Nephron progenitor cell (in vitro differentiated cells): ENCODE results near the gene CHMP5.

Experiments
- DNase-seq: peaks from one replicate; pipeline ENCODE4 v3.0.0; 2021
- H3K27ac Mint-ChIP-seq: 2 replicates; pipeline ENCODE4 v1.8.0; 2021; ENCODE audit warnings: mild to moderate bottlenecking, moderate library complexity, mixed read lengths
- H3K27me3 Mint-ChIP-seq: 2 replicates; pipeline ENCODE4 v1.8.0; 2021; ENCODE audit warnings: mild to moderate bottlenecking, low read depth, mixed read lengths; ENCODE audit not compliant: poor library complexity
- H3K36me3 Mint-ChIP-seq: 2 replicates; pipeline ENCODE4 v1.8.0; 2021; ENCODE audit warnings: low read depth, mixed read lengths
- H3K4me1 Mint-ChIP-seq: 2 replicates; pipeline ENCODE4 v1.8.0; 2021; ENCODE audit warnings: mixed read lengths
- H3K4me3 Mint-ChIP-seq: 2 replicates; pipeline ENCODE4 v1.8.0; 2021; ENCODE audit warnings: mild to moderate bottlenecking, moderate library complexity, mixed read lengths
- H3K9me3 Mint-ChIP-seq: 2 replicates; pipeline ENCODE4 v1.8.0; 2021; ENCODE audit warnings: mild to moderate bottlenecking, moderate library complexity, mixed read lengths
- TF ChIP-seq, protein P1 (sequence below): fragments of 200-600 bp; sonication (generic); IDR thresholded peaks from 2 replicates; pipeline ENCODE4 v1.5.0; 2021; ENCODE audit warnings: antibody characterized with exemption

CHMP5 gene

DNA sequence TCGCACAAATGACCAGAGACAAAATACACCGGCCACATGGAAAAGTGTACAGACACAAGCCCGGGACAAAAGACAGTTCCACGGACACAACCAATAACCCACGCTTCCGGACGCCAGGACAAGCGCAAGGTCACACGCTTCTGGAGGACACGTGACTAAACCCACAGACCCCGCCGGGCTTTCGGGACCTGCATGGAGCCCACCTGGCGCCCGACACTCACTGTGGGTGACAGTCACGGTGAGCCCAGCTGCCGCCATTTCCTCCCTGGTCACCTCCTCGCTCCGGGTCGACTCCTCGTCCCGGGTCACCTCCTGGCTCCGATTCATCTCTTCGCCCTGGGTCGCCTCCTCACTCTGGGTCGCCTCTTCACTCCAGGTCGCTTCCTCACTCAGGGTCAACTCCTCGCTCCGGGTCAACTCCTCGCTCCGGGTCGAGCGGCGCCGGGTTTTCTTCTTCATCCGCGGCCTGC lies 811 bp upstream of the CHMP5 start:
- TF ChIP-seq, protein P1, sequence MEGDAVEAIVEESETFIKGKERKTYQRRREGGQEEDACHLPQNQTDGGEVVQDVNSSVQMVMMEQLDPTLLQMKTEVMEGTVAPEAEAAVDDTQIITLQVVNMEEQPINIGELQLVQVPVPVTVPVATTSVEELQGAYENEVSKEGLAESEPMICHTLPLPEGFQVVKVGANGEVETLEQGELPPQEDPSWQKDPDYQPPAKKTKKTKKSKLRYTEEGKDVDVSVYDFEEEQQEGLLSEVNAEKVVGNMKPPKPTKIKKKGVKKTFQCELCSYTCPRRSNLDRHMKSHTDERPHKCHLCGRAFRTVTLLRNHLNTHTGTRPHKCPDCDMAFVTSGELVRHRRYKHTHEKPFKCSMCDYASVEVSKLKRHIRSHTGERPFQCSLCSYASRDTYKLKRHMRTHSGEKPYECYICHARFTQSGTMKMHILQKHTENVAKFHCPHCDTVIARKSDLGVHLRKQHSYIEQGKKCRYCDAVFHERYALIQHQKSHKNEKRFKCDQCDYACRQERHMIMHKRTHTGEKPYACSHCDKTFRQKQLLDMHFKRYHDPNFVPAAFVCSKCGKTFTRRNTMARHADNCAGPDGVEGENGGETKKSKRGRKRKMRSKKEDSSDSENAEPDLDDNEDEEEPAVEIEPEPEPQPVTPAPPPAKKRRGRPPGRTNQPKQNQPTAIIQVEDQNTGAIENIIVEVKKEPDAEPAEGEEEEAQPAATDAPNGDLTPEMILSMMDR, result no peak
- Mint-ChIP-seq H3K27me3 (peaks cover 3% of the 10 kb centered on the region), H3K9me3 (no peaks in the 10 kb centered on the region), H3K4me3 (peak overlapping the region; percentile 96), H3K36me3 (peaks cover 45% of the 10 kb centered on the region), H3K4me1 (peaks cover 32% of the 10 kb centered on the region), H3K27ac (peak overlapping the region; percentile 40)
- no peak for DNase-seq

DNA sequence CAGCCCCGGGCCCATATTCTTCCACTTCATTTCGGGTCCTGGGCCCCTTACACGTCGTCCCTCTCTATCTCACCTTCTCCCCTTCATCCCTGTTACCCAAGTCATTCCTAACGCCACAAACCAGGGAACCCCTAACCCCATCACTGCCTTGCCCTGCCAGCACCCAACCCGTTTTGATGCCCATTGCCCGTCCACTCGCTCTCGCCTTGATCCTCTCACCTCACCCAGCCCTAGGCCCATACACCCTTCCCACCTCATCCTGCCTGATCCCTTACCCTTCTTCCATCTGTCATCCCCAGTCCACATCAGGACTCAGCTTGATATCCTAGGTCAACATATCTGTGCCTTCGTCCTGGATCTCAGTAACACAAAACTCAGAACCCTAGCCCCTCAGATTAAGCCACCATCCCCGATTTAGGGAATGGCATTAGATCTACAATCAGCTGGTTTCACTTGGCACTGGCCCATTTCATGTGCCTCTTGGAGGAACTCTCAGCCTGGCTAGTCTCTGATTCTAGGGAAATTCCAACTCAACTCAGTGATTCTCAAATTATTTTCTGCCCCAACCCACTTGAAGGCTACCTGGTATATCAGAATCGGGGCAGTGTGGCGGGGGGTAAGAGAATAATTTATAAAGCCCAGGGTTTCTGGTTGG lies 489 bp downstream of the CHMP5 start:
- peaks cover 32% of the 10 kb centered on the region for H3K4me1 Mint-ChIP-seq
- TF ChIP-seq, protein P1, result no peak
- H3K27ac Mint-ChIP-seq, result peak overlapping the region; percentile 58
- H3K27me3 Mint-ChIP-seq, result peaks cover 3% of the 10 kb centered on the region
- H3K36me3 Mint-ChIP-seq, result peaks cover 37% of the 10 kb centered on the region
- peak overlapping the region; percentile 96 for H3K4me3 Mint-ChIP-seq
- DNase-seq, result peak; percentile 6
- no peaks in the 10 kb centered on the region for H3K9me3 Mint-ChIP-seq

DNA sequence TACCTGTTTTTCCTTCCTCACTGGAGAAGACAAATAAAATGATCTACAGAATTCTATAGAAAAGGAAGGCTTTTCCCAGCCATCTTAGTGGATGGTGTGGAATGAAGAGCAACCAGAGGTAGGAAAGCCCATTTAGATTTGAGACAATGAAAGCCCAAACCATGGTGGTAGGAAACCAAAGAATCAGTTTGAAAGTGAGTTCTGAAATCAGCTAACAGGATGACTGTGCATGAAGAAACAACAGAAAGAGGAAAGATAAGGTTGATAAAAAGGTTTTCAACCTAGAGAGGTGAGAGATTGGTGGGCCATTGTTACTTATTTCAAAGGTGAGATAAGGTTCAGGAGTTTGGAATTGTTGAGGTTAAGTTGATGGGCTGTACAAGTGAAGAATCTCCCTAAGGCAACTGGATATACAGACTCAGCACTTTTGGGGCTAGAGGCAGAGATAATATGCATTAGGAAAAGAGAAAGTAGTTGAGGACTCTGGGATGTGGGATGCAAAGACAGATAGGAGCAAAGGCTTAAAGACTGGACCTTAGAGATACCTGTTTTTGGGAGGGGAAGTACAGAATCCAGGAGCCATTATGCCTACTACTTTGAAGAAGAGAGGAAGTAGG lies 2.4 kb downstream of the CHMP5 start:
- H3K4me1 Mint-ChIP-seq, result peaks cover 32% of the 10 kb centered on the region
- peaks cover 42% of the 10 kb centered on the region for H3K36me3 Mint-ChIP-seq
- no peak overlapping the region for H3K27ac Mint-ChIP-seq
- DNase-seq, result no peak
- TF ChIP-seq, protein P1, result no peak
- H3K4me3 Mint-ChIP-seq, result no peak overlapping the region
- no peaks in the 10 kb centered on the region for H3K9me3 Mint-ChIP-seq
- peaks cover 3% of the 10 kb centered on the region for H3K27me3 Mint-ChIP-seq

DNA sequence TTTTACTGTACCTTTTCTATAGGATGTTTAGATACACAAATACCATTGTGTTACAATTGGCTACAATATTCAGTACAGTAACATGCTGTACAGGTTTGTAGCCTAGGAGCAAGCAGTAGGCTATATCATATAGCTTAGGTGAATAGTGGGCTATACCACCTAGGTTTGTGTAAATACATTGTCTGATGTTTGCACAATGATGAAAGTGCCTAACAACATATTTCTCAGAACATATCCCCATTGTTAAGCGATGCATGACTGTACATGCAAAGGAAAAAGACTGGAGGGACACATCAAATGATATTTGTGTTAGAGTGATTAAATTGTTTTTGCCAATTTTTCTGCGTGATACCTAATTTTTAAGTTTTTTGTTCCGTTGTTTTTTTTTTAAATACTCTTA lies 5.3 kb downstream of the CHMP5 start:
- H3K27ac Mint-ChIP-seq, result no peak overlapping the region
- TF ChIP-seq, protein P1, result no peak
- H3K36me3 Mint-ChIP-seq, result peaks cover 55% of the 10 kb centered on the region

DNA sequence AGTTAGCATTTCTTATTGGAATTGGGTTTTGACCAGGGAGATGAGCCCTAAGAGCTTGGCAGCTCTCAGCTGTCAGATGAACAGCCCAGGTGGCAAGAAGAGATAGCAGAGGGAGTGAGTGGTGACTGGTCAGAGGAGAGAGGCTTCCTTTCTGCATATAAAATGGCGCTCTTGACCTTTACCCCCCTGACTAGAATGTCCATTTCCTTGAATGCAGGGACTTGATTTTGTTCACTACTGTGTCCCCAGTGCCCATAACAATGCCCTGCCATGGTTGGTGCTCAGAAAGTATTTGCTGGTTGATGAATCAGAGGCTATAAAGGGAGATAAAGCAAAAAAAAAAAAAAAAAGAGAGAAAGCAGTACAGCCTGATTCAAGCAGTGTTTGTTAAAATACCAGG lies 7.2 kb downstream of the CHMP5 start:
- TF ChIP-seq, protein P1, result no peak
- Mint-ChIP-seq H3K27ac (no peak overlapping the region), H3K27me3 (no peaks in the 10 kb centered on the region), H3K9me3 (no peaks in the 10 kb centered on the region), H3K4me1 (no peaks in the 10 kb centered on the region), H3K36me3 (peaks cover 59% of the 10 kb centered on the region), H3K4me3 (no peak overlapping the region)
- DNase-seq, result no peak

More for the DNA sequence above, 5.3 kb downstream of the CHMP5 start:
- H3K27me3 Mint-ChIP-seq, result no peaks in the 10 kb centered on the region
- H3K9me3 Mint-ChIP-seq, result no peaks in the 10 kb centered on the region
- H3K4me3 Mint-ChIP-seq, result no peak overlapping the region
- peaks cover 16% of the 10 kb centered on the region for H3K4me1 Mint-ChIP-seq
- no peak for DNase-seq
